Suprapubic skin (tissue), 4 donors: ENCODE measurements around the gene PRR20G. TPM values are rescaled to one million over a fixed set of nuclear protein-coding genes. Genes with fewer than 3 reads are reported as not detected.

Source experiments
- DNase-seq, 2 donors: peaks; one replicate each; pipeline ENCODE4 v3.0.0-alpha.2; 2019; ENCODE audit warnings: low spot score in 2 of 2
- H3K27ac ChIP-seq: fragments of 200-600 bp; sonication (generic); one replicate; pipeline ENCODE4 v1.5.1; 2019
- H3K27me3 ChIP-seq: fragments of 200-600 bp; sonication (generic); one replicate; pipeline ENCODE4 v1.5.1; 2019
- H3K36me3 ChIP-seq: fragments of 200-600 bp; sonication (generic); one replicate; pipeline ENCODE4 v1.5.1; 2019
- H3K4me1 ChIP-seq: fragments of 200-600 bp; sonication (generic); one replicate; pipeline ENCODE4 v1.5.1; 2019
- H3K4me3 ChIP-seq: fragments of 200-600 bp; sonication (generic); one replicate; pipeline ENCODE4 v1.5.1; 2019; ENCODE audit warnings: mild to moderate bottlenecking
- H3K9me3 ChIP-seq: fragments of 200-600 bp; sonication (generic); one replicate; pipeline ENCODE4 v1.5.1; 2019
- CTCF ChIP-seq, 2 donors: fragments of 200-600 bp in 1 of 2; fragments of 450-650 bp in 1 of 2; sonication (generic) in 1 of 2; IDR thresholded peaks; one replicate each; pipeline ENCODE4 v1.5.1; 2016 to 2019; ENCODE audit warnings: antibody characterized with exemption in 2 of 2, mild to moderate bottlenecking in 1 of 2, moderate library complexity in 1 of 2
- EP300 ChIP-seq: sonication (generic); formaldehyde crosslinking; IDR thresholded peaks from one replicate; pipeline ENCODE4 v1.6.1; 2017; ENCODE audit warnings: antibody characterized with exemption
- POLR2A ChIP-seq, 2 donors: fragments of 450-650 bp; IDR thresholded peaks; one replicate each; pipeline ENCODE4 v1.6.1; 2017; ENCODE audit warnings: antibody characterized with exemption in 2 of 2, mild to moderate bottlenecking in 2 of 2, moderate library complexity in 2 of 2
- POLR2AphosphoS5 ChIP-seq, 3 donors: sonication (generic); formaldehyde crosslinking; IDR thresholded peaks; one replicate each; pipeline ENCODE4 v1.6.1; 2017; ENCODE audit warnings: antibody characterized with exemption in 3 of 3
- WGBS: methylation state at CpG from one replicate; pipeline ENCODE4 v1.1.5; 2018; 5-methylcytosine and 5-hydroxymethylcytosine counted together
- total RNA-seq, 4 donors: library from RNA; depleted of rRNA; stranded (reverse); fragments of >200 nt; gene quantifications; one replicate each; pipeline ENCODE4 v1.1.0, GENCODE V29; 2016

Gene PRR20G
- total RNA-seq, 4 donors from 2014 or later: not detected

- no peak for TF ChIP-seq POLR2A (IDR thresholded peaks at IDR 0.05)
- no peak for TF ChIP-seq CTCF (IDR thresholded peaks at IDR 0.05)
- no peak for TF ChIP-seq POLR2AphosphoS5 (IDR thresholded peaks at IDR 0.05)
- no peak for TF ChIP-seq EP300
- no peak for DNase-seq
- no peak overlapping the region for H3K27ac ChIP-seq
- 30% methylated on average over 1 of the region's 1 CpG for WGBS
- no peaks in the 10 kb centered on the region for H3K4me1 ChIP-seq
- H3K27me3 ChIP-seq: peaks cover 6% of the 10 kb centered on the region
- peaks cover 24% of the 10 kb centered on the region for H3K9me3 ChIP-seq
- H3K4me3 ChIP-seq: no peak overlapping the region
- H3K36me3 ChIP-seq: no peaks in the 10 kb centered on the region
These were observed 37.8 kb downstream of the PRR20G start for GRCh38 chr3:127250032-127250431.

- 94% methylated on average over 1 of the region's 1 CpG for WGBS
- DNase-seq: no peak
- no peak overlapping the region for H3K4me3 ChIP-seq
- H3K27me3 ChIP-seq: peaks cover 3% of the 10 kb centered on the region
- no peak overlapping the region for H3K27ac ChIP-seq
- H3K4me1 ChIP-seq: no peaks in the 10 kb centered on the region
- TF ChIP-seq EP300 (no peak), POLR2AphosphoS5 (IDR thresholded peaks at IDR 0.05) (no peak), POLR2A (IDR thresholded peaks at IDR 0.05) (no peak), CTCF (IDR thresholded peaks at IDR 0.05) (no peak)
- no peaks in the 10 kb centered on the region for H3K36me3 ChIP-seq
- H3K9me3 ChIP-seq: peaks cover 30% of the 10 kb centered on the region
These were observed 40.6 kb downstream of the PRR20G start for GRCh38 chr3:127247292-127247691.

- 83% methylated on average over 2 of the region's 2 CpGs for whole genome bisulfite sequencing
- Histone ChIP-seq H3K27me3 (no peaks in the 10 kb centered on the region), H3K27ac (no peak overlapping the region), H3K4me1 (no peaks in the 10 kb centered on the region), H3K9me3 (peaks cover 6% of the 10 kb centered on the region), H3K4me3 (no peak overlapping the region), H3K36me3 (no peaks in the 10 kb centered on the region)
- TF ChIP-seq EP300: no peak
- no peak for TF ChIP-seq CTCF (IDR thresholded peaks at IDR 0.05)
- TF ChIP-seq POLR2AphosphoS5 (IDR thresholded peaks at IDR 0.05): no peak
- TF ChIP-seq POLR2A (IDR thresholded peaks at IDR 0.05): no peak
- DNase-seq: no peak
These were observed 49.2 kb downstream of the PRR20G start for GRCh38 chr3:127238602-127239001.

GRCh38 chr3:127237835-127238234 is 50.0 kb downstream of the PRR20G start:
- no peaks in the 10 kb centered on the region for H3K36me3 ChIP-seq
- H3K27me3 ChIP-seq: no peaks in the 10 kb centered on the region
- no peak overlapping the region for H3K4me3 ChIP-seq
- peaks cover 4% of the 10 kb centered on the region for H3K9me3 ChIP-seq
- TF ChIP-seq POLR2A (IDR thresholded peaks at IDR 0.05): no peak
- no peak for TF ChIP-seq EP300
- TF ChIP-seq CTCF (IDR thresholded peaks at IDR 0.05): no peak
- TF ChIP-seq POLR2AphosphoS5 (IDR thresholded peaks at IDR 0.05): no peak
- WGBS: 41% methylated on average over 3 of the region's 3 CpGs
- DNase-seq: no peak
- no peak overlapping the region for H3K27ac ChIP-seq
- H3K4me1 ChIP-seq: no peaks in the 10 kb centered on the region

- DNase-seq: no peak
These were observed 52.1 kb downstream of the PRR20G start for GRCh38 chr3:127235706-127236105.

GRCh38 chr3:127234778-127235177 is 53.1 kb downstream of the PRR20G start:
- no peak for TF ChIP-seq POLR2AphosphoS5 (IDR thresholded peaks at IDR 0.05)
- TF ChIP-seq CTCF (IDR thresholded peaks at IDR 0.05): no peak
- TF ChIP-seq POLR2A (IDR thresholded peaks at IDR 0.05): no peak
- no peak for TF ChIP-seq EP300
- no peaks in the 10 kb centered on the region for H3K36me3 ChIP-seq
- H3K9me3 ChIP-seq: no peaks in the 10 kb centered on the region
- no peak overlapping the region for H3K4me3 ChIP-seq
- H3K27ac ChIP-seq: no peak overlapping the region
- peaks cover 7% of the 10 kb centered on the region for H3K27me3 ChIP-seq
- no peaks in the 10 kb centered on the region for H3K4me1 ChIP-seq
- no peak for DNase-seq

More at GRCh38 chr3:127235706-127236105, 52.1 kb downstream of the PRR20G start:
- H3K4me1 ChIP-seq: no peaks in the 10 kb centered on the region
- TF ChIP-seq POLR2AphosphoS5 (IDR thresholded peaks at IDR 0.05): no peak
- H3K27ac ChIP-seq: no peak overlapping the region
- H3K36me3 ChIP-seq: no peaks in the 10 kb centered on the region
- no peak overlapping the region for H3K4me3 ChIP-seq
- 60% methylated on average over 1 of the region's 3 CpGs for WGBS
- H3K9me3 ChIP-seq: no peaks in the 10 kb centered on the region
- peaks cover 7% of the 10 kb centered on the region for H3K27me3 ChIP-seq
